ENCODE results near the gene LRRC36.
A peak's percentile ranks its signal among the peaks of the same experiment; 100 is the strongest.

LRRC36 gene

GRCh38 chr16:67326472-67327309, at the start of gene LRRC36, which contains the start of gene KCTD19:
LRRC36 (plus strand) TSS chr16:67326815; CDS start chr16:67326863, 48 bp downstream.
KCTD19 (minus strand) TSS chr16:67326741; CDS start chr16:67326707, 34 bp downstream.
- H3K4me3 ChIP-seq (ENCODE audit: low read depth, low read length): peak within 1 kb of the TSS; percentile 50
- peak; percentile 74 for TF ChIP-seq CTCF (IDR thresholded peaks at IDR 0.05; ENCODE audit: borderline replicate concordance, insufficient read depth, low read depth, low read length)

- TF ChIP-seq CTCF (IDR thresholded peaks at IDR 0.05; ENCODE audit: borderline replicate concordance, insufficient read depth, low read depth, low read length): no peak
- no peak overlapping the region for H3K4me3 ChIP-seq (ENCODE audit: low read depth, low read length)
Observed at GRCh38 chr16:67277294-67277998, 49.2 kb upstream of the LRRC36 start.

GRCh38 chr16:67277999-67278772, 48.4 kb upstream of the LRRC36 start:
- no peak for TF ChIP-seq CTCF (IDR thresholded peaks at IDR 0.05; ENCODE audit: borderline replicate concordance, insufficient read depth, low read depth, low read length)
- H3K4me3 ChIP-seq (ENCODE audit: low read depth, low read length): peak overlapping the region; percentile 26

GRCh38 chr16:67278773-67279295, 47.8 kb upstream of the LRRC36 start:
- TF ChIP-seq CTCF (IDR thresholded peaks at IDR 0.05; ENCODE audit: borderline replicate concordance, insufficient read depth, low read depth, low read length): 0 out of 2 replicates have a peak, but pooled peaks have one; percentile 31
- peak overlapping the region; percentile 26 for H3K4me3 ChIP-seq (ENCODE audit: low read depth, low read length)

GRCh38 chr16:67279296-67280089, 47.1 kb upstream of the LRRC36 start, which contains the start of gene PLEKHG4:
PLEKHG4 (plus strand) TSS chr16:67279532; CDS start chr16:67280045, 513 bp downstream.
- peak; percentile 92 for TF ChIP-seq CTCF (IDR thresholded peaks at IDR 0.05; ENCODE audit: borderline replicate concordance, insufficient read depth, low read depth, low read length)
- peak within 1 kb of the TSS; percentile 26 for H3K4me3 ChIP-seq (ENCODE audit: low read depth, low read length)

All from GM12875 (cell line).